BE2C (cell line): ENCODE measurements around the gene SPHK2.
A peak's percentile ranks its signal among the peaks of the same experiment; 100 is the strongest.

Source experiments
- DNase-seq: peaks from one replicate; pipeline ENCODE4 v3.0.0-alpha.2; 2020
- H3K27me3 ChIP-seq: fragments of 250-450 bp; sonication (Bioruptor Pico); 2 replicates; pipeline ENCODE4 v1.5.1; 2020; ENCODE audit warnings: mild to moderate bottlenecking
- H3K36me3 ChIP-seq: fragments of 250-450 bp; sonication (Bioruptor Pico); 2 replicates; pipeline ENCODE4 v1.5.1; 2020; ENCODE audit warnings: mild to moderate bottlenecking
- H3K4me1 ChIP-seq: fragments of 250-450 bp; sonication (Bioruptor Pico); 2 replicates; pipeline ENCODE4 v1.5.1; 2020
- H3K4me3 ChIP-seq: 2 replicates; pipeline ENCODE4 v1.5.1; 2011; ENCODE audit warnings: low read depth, low read length
- H3K9me3 ChIP-seq: fragments of 250-450 bp; sonication (Bioruptor Pico); 2 replicates; pipeline ENCODE4 v1.5.1; 2020
- CTCF ChIP-seq: IDR thresholded peaks from 2 replicates; pipeline ENCODE4 v1.5.1; 2012; ENCODE audit warnings: mild to moderate bottlenecking, low read depth, low read length

Gene SPHK2

GRCh38 chr19:48611872-48612271 lies 7.4 kb upstream of the SPHK2 start:
- Histone ChIP-seq H3K4me3 (no peak overlapping the region), H3K9me3 (no peaks in the 10 kb centered on the region), H3K27me3 (no peaks in the 10 kb centered on the region), H3K36me3 (peaks cover 28% of the 10 kb centered on the region), H3K4me1 (peaks cover 22% of the 10 kb centered on the region)
- no peak for TF ChIP-seq CTCF
- no peak for DNase-seq

- no peaks in the 10 kb centered on the region for H3K9me3 ChIP-seq
- DNase-seq: no peak
- no peak for TF ChIP-seq CTCF
- no peaks in the 10 kb centered on the region for H3K27me3 ChIP-seq
- no peak overlapping the region for H3K4me3 ChIP-seq
- peaks cover 25% of the 10 kb centered on the region for H3K4me1 ChIP-seq
- H3K36me3 ChIP-seq: peaks cover 42% of the 10 kb centered on the region
Measured at GRCh38 chr19:48613024-48613851, 6.1 kb upstream of the SPHK2 start.

GRCh38 chr19:48613852-48614435 lies 5.4 kb upstream of the SPHK2 start:
- Histone ChIP-seq H3K36me3 (peaks cover 47% of the 10 kb centered on the region), H3K4me3 (no peak overlapping the region), H3K4me1 (peaks cover 25% of the 10 kb centered on the region), H3K9me3 (no peaks in the 10 kb centered on the region), H3K27me3 (no peaks in the 10 kb centered on the region)
- peak; percentile 50 for DNase-seq
- no peak for TF ChIP-seq CTCF

- Histone ChIP-seq H3K27me3 (no peaks in the 10 kb centered on the region), H3K4me3 (no peak within 1 kb of the TSS), H3K4me1 (peaks cover 25% of the 10 kb centered on the region), H3K36me3 (peaks cover 47% of the 10 kb centered on the region), H3K9me3 (no peaks in the 10 kb centered on the region)
- DNase-seq: peak; percentile 61
- TF ChIP-seq CTCF: no peak
Measured at GRCh38 chr19:48614436-48615230, 4.7 kb upstream of the SPHK2 start, which contains the start of gene FAM83E. FAM83E (minus strand) TSS chr19:48615076; CDS start chr19:48613372, 1,704 bp downstream.

- H3K36me3 ChIP-seq: peaks cover 47% of the 10 kb centered on the region
- peaks cover 25% of the 10 kb centered on the region for H3K4me1 ChIP-seq
- no peaks in the 10 kb centered on the region for H3K27me3 ChIP-seq
- DNase-seq: no peak
- H3K4me3 ChIP-seq: no peak overlapping the region
- H3K9me3 ChIP-seq: no peaks in the 10 kb centered on the region
- TF ChIP-seq CTCF: no peak
Measured at GRCh38 chr19:48615231-48616040, 3.9 kb upstream of the SPHK2 start.
